ENCODE results near the gene ABHD2.

ABHD2 gene

DNA sequence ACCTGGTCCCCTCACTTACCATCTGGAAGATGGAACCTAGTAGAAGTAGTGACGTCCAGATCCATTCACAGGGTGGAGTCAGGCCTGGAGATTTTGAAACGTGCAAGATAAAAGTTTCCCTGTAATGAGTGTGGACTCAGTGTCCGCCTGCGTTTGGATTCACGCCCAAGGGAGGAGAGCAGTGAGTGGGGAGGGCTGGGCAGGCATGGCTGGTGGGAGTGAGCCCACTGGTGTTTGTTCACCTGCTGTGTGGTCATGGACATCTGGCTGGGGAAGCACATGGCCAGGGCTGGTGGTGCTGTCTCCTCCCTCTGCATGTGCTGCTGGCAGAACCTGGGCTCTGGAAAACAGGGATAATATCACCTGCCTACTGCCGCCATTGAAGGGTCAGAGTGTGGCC lies 96.1 kb downstream of the ABHD2 start:
- Histone ChIP-seq H3F3A (ENCODE audit: insufficient read depth, low read length) (no peaks in the 10 kb centered on the region), H3K9ac (ENCODE audit: low read length) (no peak overlapping the region), H3K9me2 (replicated peaks; ENCODE audit: insufficient read depth, low read length) (no peaks in the 10 kb centered on the region), H3K27ac (ENCODE audit: low read length) (no peak overlapping the region), H3K79me2 (ENCODE audit: low read length) (0 out of 2 replicates have a peak, but pooled peaks cover 3% of the 10 kb centered on the region), H3K4me3 (ENCODE audit: low read length) (no peak overlapping the region), H3K4me1 (ENCODE audit: low read length) (no peaks in the 10 kb centered on the region), H3K9me3 (replicated peaks; ENCODE audit: insufficient read depth, low read length) (no peaks in the 10 kb centered on the region), H2AFZ (ENCODE audit: low read length) (no peak overlapping the region), H3K4me2 (ENCODE audit: low read depth, low read length) (no peak overlapping the region), H3K36me3 (replicated peaks; ENCODE audit: insufficient read depth, low read length) (0 out of 2 replicates have a peak, but pooled peaks cover 10% of the 10 kb centered on the region), H3K27me3 (replicated peaks; ENCODE audit: insufficient read depth, low read length) (no peaks in the 10 kb centered on the region), H4K20me1 (ENCODE audit: insufficient read depth, low read length) (no peaks in the 10 kb centered on the region)
- DNase-seq, result no peak
- TF ChIP-seq, protein P1, sequence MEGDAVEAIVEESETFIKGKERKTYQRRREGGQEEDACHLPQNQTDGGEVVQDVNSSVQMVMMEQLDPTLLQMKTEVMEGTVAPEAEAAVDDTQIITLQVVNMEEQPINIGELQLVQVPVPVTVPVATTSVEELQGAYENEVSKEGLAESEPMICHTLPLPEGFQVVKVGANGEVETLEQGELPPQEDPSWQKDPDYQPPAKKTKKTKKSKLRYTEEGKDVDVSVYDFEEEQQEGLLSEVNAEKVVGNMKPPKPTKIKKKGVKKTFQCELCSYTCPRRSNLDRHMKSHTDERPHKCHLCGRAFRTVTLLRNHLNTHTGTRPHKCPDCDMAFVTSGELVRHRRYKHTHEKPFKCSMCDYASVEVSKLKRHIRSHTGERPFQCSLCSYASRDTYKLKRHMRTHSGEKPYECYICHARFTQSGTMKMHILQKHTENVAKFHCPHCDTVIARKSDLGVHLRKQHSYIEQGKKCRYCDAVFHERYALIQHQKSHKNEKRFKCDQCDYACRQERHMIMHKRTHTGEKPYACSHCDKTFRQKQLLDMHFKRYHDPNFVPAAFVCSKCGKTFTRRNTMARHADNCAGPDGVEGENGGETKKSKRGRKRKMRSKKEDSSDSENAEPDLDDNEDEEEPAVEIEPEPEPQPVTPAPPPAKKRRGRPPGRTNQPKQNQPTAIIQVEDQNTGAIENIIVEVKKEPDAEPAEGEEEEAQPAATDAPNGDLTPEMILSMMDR (IDR thresholded peaks at IDR 0.05; ENCODE audit: low read length), result no peak
- TF ChIP-seq EZH2phosphoT487 (IDR thresholded peaks at IDR 0.05; ENCODE audit: low read length) (no peak), EZH2 (optimal IDR thresholded peaks at IDR 0.05; ENCODE audit: low read depth, low read length) (no peak)

DNA sequence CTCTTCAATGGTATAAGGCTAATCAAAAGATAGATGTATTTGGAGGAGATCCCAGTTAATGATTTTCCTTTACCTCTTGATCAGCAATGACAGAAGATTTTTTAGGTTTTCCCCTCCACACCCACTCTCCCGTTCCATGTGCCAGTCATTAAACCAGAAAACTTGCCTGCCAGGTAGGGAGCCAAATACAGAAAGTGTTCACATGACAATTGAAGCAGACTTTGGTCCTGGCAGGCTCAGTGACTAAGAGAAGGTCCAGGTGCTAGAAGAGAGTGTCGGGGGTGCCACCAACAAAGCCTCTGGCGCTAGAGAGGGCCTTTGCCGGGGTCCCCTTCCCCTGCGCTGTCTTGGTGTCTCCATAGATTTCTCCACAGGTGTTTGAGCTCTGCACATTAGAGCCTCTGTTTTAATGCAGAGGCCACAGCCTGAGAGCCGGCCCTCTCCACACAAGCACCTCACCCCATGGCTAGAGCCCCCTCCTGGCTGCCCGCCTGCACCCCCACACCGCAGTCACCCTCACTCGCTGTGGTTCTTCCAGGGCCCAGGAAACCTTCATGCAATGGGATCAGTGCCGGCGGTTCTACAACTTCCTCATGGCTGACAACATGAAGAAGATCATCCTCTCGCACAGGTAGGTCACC lies 96.8 kb downstream of the ABHD2 start:
- no peak overlapping the region for H3K4me2 ChIP-seq (ENCODE audit: low read depth, low read length)
- no peaks in the 10 kb centered on the region for H3K27me3 ChIP-seq (replicated peaks; ENCODE audit: insufficient read depth, low read length)
- no peak overlapping the region for H3K4me3 ChIP-seq (ENCODE audit: low read length)
- H3K9me2 ChIP-seq (replicated peaks; ENCODE audit: insufficient read depth, low read length), result no peaks in the 10 kb centered on the region
- no peaks in the 10 kb centered on the region for H3F3A ChIP-seq (ENCODE audit: insufficient read depth, low read length)
- TF ChIP-seq, protein P1 (IDR thresholded peaks at IDR 0.05; ENCODE audit: low read length), result no peak
- TF ChIP-seq EZH2 (optimal IDR thresholded peaks at IDR 0.05; ENCODE audit: low read depth, low read length), result no peak
- TF ChIP-seq EZH2phosphoT487 (IDR thresholded peaks at IDR 0.05; ENCODE audit: low read length), result no peak
- H3K27ac ChIP-seq (ENCODE audit: low read length), result no peak overlapping the region
- no peak for DNase-seq
- H3K79me2 ChIP-seq (ENCODE audit: low read length), result no peaks in the 10 kb centered on the region
- 0 out of 2 replicates have a peak, but pooled peaks cover 6% of the 10 kb centered on the region for H3K36me3 ChIP-seq (replicated peaks; ENCODE audit: insufficient read depth, low read length)
- H2AFZ ChIP-seq (ENCODE audit: low read length), result no peak overlapping the region
- no peaks in the 10 kb centered on the region for H3K9me3 ChIP-seq (replicated peaks; ENCODE audit: insufficient read depth, low read length)
- no peaks in the 10 kb centered on the region for H4K20me1 ChIP-seq (ENCODE audit: insufficient read depth, low read length)
- H3K9ac ChIP-seq (ENCODE audit: low read length), result no peak overlapping the region
- no peaks in the 10 kb centered on the region for H3K4me1 ChIP-seq (ENCODE audit: low read length)

DNA sequence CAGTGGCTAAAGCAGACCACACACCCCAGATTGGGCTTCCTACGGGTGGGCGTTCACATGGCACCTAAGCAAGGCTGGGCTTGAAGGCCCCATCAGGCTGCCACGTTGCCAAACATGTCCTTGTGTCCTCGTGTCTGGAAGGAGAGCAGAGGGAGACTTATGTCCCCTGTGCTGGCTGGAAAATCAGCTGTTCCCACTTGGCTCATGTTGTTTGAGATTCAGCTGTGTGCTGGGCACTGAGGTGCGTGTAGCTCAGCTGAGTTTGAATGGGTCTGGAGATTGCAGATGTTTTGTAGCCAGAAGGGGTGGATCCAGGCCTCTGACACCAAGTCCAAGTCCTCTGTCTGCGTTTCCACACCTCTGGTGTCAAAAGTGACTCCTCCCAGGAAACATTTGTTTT lies 98.5 kb downstream of the ABHD2 start:
- TF ChIP-seq EZH2 (optimal IDR thresholded peaks at IDR 0.05; ENCODE audit: low read depth, low read length), result no peak
- TF ChIP-seq EZH2phosphoT487 (IDR thresholded peaks at IDR 0.05; ENCODE audit: low read length), result no peak
- TF ChIP-seq, protein P1 (IDR thresholded peaks at IDR 0.05; ENCODE audit: low read length), result no peak
- Histone ChIP-seq H3K36me3 (replicated peaks; ENCODE audit: insufficient read depth, low read length) (0 out of 2 replicates have a peak, but pooled peaks cover 6% of the 10 kb centered on the region), H3K27ac (ENCODE audit: low read length) (no peak overlapping the region), H4K20me1 (ENCODE audit: insufficient read depth, low read length) (no peaks in the 10 kb centered on the region), H2AFZ (ENCODE audit: low read length) (no peak overlapping the region), H3K4me2 (ENCODE audit: low read depth, low read length) (no peak overlapping the region), H3F3A (ENCODE audit: insufficient read depth, low read length) (no peaks in the 10 kb centered on the region), H3K4me3 (ENCODE audit: low read length) (no peak overlapping the region), H3K4me1 (ENCODE audit: low read length) (no peaks in the 10 kb centered on the region), H3K9me3 (replicated peaks; ENCODE audit: insufficient read depth, low read length) (no peaks in the 10 kb centered on the region), H3K9me2 (replicated peaks; ENCODE audit: insufficient read depth, low read length) (no peaks in the 10 kb centered on the region), H3K79me2 (ENCODE audit: low read length) (no peaks in the 10 kb centered on the region), H3K9ac (ENCODE audit: low read length) (no peak overlapping the region), H3K27me3 (replicated peaks; ENCODE audit: insufficient read depth, low read length) (no peaks in the 10 kb centered on the region)
- DNase-seq, result no peak

Measured in MM.1S (cell line).